Psoas muscle (tissue), 8 donors: ENCODE data around the gene MARCHF9. TPM values are rescaled to one million over a fixed set of nuclear protein-coding genes. Genes with fewer than 3 reads are reported as not detected.
A peak's percentile ranks its signal among the peaks of the same experiment; 100 is the strongest.
"Not testable (repeated sequence)": the region's sequence is repeated elsewhere in the genome, so short reads cannot be mapped to it uniquely, and the experiment has no call there.

Experiments used
- ATAC-seq, 4 donors: fragments of 200-7000 bp; cut with Tn5 transposase; one replicate each; pipeline ENCODE4 v1.9.1; 2020; ENCODE audit warnings: moderate library complexity in 3 of 4, mild to moderate bottlenecking in 2 of 4
- DNase-seq, 2 donors: peaks; one replicate each; pipeline ENCODE4 v3.0.0-alpha.2; 2020
- H3K27ac ChIP-seq: fragments of 200-600 bp; one replicate; pipeline ENCODE4 v1.8.0; 2022
- H3K27me3 ChIP-seq, 3 donors: fragments of 200-600 bp in 1 of 3; one replicate each; pipeline versions ENCODE4 v1.6.1 to v1.8.0; 2013 to 2022; ENCODE audit warnings: low read length in 2 of 3, mild to moderate bottlenecking in 2 of 3, moderate library complexity in 1 of 3; ENCODE audit not compliant: insufficient read depth in 3 of 3
- H3K36me3 ChIP-seq, 2 donors: fragments of 200-600 bp in 1 of 2; one replicate each; pipeline versions ENCODE4 v1.6.1 to v1.8.0; 2013 to 2022; ENCODE audit warnings: low read depth in 1 of 2, mild to moderate bottlenecking in 1 of 2, moderate library complexity in 1 of 2; ENCODE audit not compliant: insufficient read depth in 1 of 2
- H3K4me1 ChIP-seq: fragments of 200-600 bp; one replicate; pipeline ENCODE4 v1.8.0; 2022
- H3K4me3 ChIP-seq: fragments of 200-600 bp; one replicate; pipeline ENCODE4 v1.8.0; 2022; ENCODE audit warnings: mild to moderate bottlenecking
- H3K9me3 ChIP-seq: fragments of 200-600 bp; one replicate; pipeline ENCODE4 v1.8.0; 2022
- CTCF ChIP-seq: fragments of 200-600 bp; IDR thresholded peaks from one replicate; pipeline ENCODE4 v1.8.0; 2022; ENCODE audit warnings: antibody characterized with exemption
- WGBS, 3 donors: extraction: QIAGEN DNeasy Blood & Tissue Kit; methylation state at CpG; one replicate each; pipeline versions ENCODE4 v1.1.6 to v1.1.7; 2013; 5-methylcytosine and 5-hydroxymethylcytosine counted together
- intact Hi-C, 2 donors: fragments of 100-400 bp; cut with DNase I; formaldehyde crosslinking; loops; one replicate each; pipeline versions ENCODE4 v1.11.0 to v1.14.2; 2022
- polyA plus RNA-seq, 3 donors: library from polyadenylated mRNA; stranded (reverse); fragments of 200-250 nt; gene quantifications; one replicate each; pipeline ENCODE4 v1.2.3, GENCODE V29; 2013
- total RNA-seq, 4 donors: library from RNA; stranded (reverse); fragmentation: NEBNext Ultra II Directional in 2 of 4; extraction: Animal tissue kit (Norgen Biotek cat#: 25700) in 2 of 4; gene quantifications; one replicate each; pipeline versions ENCODE4 v1.2.1 to v1.2.4, GENCODE V29; 2021 to 2023
- donor health status: healthy with polysubstance abuse.
- donor health status: DM: no; HTN: no; CAD: no; lungs with moderate emphysema.
- donor health status: Bipolar disorder and iron deficiency.
- donor health status: healthy.
- donor health status: DM: yes; HTN: yes; CAD: no.
- donor health status: DM: no; HTN: no; CAD: no.
- donor health status: DM: no; HTN: no; CAD: no.
- donor health status: DM: yes; HTN: yes; CAD: no.

The MARCHF9 gene
- total and polyA plus RNA-seq, 7 donors, result 5.7 to 9.4 (median 8.3) TPM

DNA sequence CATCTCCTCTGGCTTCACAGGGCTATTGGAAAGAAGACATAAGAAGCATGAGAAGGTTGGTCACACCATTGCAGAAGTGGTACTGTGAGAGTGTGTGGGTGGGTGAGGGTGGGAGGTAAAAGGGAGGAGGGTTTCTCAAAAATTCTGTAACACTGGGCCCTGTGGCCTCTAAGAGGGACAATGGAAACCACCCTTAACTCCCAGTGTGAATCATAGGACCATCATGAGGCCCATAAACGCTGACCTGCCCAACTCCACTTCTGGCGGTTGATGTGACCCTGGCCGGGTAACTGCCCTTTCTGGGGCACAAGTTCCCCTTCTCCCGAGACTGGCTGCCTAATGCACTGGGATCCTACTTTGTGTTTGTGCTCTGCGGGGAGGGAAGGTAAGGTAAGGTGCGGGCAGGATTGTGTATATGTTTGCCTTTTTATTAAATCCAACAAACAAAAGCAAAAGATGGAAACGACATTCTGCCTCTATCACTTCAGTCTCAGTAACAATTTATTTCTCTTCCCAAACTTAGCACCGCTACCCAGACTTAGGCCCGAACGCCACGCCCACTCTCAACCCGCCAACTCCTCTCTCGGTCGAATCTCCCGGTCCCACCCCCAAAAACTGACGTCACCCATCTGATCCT, 16.5 kb downstream of the MARCHF9 start:
- peak; percentile 71 to 79 (median 74) for ATAC-seq
- H3K4me3 ChIP-seq, result peak overlapping the region; percentile 89
- H3K4me1 ChIP-seq, result peaks cover 11% of the 10 kb centered on the region
- H3K9me3 ChIP-seq, result no peaks in the 10 kb centered on the region
- intact Hi-C loops, result no loop called here
- peak; percentile 90 to 93 for DNase-seq
- H3K36me3 ChIP-seq, result peaks cover 7 to 45% of the 10 kb centered on the region in 2 donors
- TF ChIP-seq CTCF, result no peak
- H3K27ac ChIP-seq, result peak overlapping the region; percentile 92
- H3K27me3 ChIP-seq, result peaks cover 0 to 6% (median 5%) of the 10 kb centered on the region in 3 donors
- 1 to 3% (median 2%) methylated on average over 16 of the region's 16 CpGs for WGBS, 3 donors

- peak; percentile 95 to 97 for DNase-seq
- Histone ChIP-seq H3K9me3 (no peaks in the 10 kb centered on the region), H3K27ac (peak within 1 kb of the TSS; percentile 92), H3K4me1 (peaks cover 6% of the 10 kb centered on the region), H3K36me3 (peaks cover 7 to 45% of the 10 kb centered on the region in 2 donors), H3K4me3 (peak within 1 kb of the TSS; percentile 89), H3K27me3 (peaks cover 0 to 1% (median 0%) of the 10 kb centered on the region in 3 donors)
- no peak for TF ChIP-seq CTCF
- peak; percentile 96 to 97 (median 96) for ATAC-seq
- intact Hi-C loops, result no loop called here
- 0% methylated on average over 28 of the region's 28 CpGs for WGBS, 3 donors
Observed at GRCh38 chr12:57771873-57772428, 17.0 kb downstream of the MARCHF9 start, which contains the start of gene METTL1. Gene METTL1 (minus strand): TSS chr12:57772105. CDS start chr12:57772083, 22 bp downstream.

DNA sequence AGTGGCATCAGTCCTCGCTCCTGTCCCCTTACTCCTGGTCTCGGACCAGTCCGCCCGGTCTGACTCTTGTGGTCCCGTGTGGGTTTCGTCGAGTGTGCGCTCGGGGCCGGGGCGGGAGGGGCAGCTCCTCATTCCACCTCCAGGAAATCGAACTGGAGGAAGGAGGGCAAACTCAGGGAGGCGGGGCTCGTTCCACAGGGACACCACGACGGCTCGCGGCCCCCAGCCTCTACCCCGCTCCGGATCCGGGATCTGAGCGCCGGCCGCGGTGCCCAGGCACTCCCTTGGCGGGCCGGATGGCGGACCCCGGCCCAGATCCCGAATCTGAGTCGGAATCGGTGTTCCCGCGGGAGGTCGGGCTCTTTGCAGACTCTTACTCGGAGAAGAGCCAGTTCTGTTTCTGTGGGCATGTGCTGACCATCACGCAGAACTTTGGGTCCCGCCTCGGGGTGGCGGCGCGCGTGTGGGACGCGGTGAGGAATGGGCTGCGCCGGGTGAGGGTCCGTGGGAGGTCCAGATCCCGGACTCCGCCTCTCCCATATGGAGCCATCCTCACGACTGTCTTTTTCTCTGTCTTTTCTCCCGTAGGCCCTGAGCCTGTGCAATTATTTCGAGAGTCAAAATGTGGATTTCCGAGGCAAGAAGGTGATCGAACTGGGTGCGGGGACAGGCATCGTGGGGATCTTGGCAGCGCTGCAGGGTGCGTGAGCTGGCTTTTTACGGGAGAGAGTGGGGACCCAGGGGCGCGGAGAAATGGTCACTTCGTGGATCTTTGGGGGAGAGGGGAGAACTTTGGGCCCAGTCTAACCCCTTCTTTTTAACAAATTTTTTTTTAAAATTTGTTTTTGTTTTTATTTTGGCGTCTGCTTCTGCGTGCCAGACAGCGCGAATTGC, 17.8 kb downstream of the MARCHF9 start, which contains the start of gene EEF1AKMT3:
Gene EEF1AKMT3 (plus strand): TSS at position 186 of the 894 bp plus-strand sequence. CDS start 111 bp downstream, at position 297.
- DNase-seq, result peak; percentile 67 to 73
- TF ChIP-seq CTCF, result no peak
- intact Hi-C loops, result no loop called here
- Histone ChIP-seq H3K27ac (peak within 1 kb of the TSS; percentile 92), H3K27me3 (no peaks in the 10 kb centered on the region), H3K4me1 (peaks cover 6% of the 10 kb centered on the region), H3K4me3 (peak within 1 kb of the TSS; percentile 89), H3K9me3 (no peaks in the 10 kb centered on the region), H3K36me3 (peaks cover 7 to 44% of the 10 kb centered on the region in 2 donors)
- peak; percentile 48 to 72 (median 57) for ATAC-seq
- WGBS, 3 donors, result 1 to 2% (median 2%) methylated on average over 67 of the region's 67 CpGs

- H3K27ac ChIP-seq, intact Hi-C loops, H3K4me1 ChIP-seq, H3K4me3 ChIP-seq, H3K27me3 ChIP-seq, ATAC-seq, H3K9me3 ChIP-seq, DNase-seq: not testable (repeated sequence)
- WGBS, 3 donors, result 89 to 91% (median 91%) methylated on average over 11 of the region's 11 CpGs
- H3K36me3 ChIP-seq, result peaks cover 4 to 25% of the 10 kb centered on the region in 2 donors
Observed at GRCh38 chr12:57774634-57775033, 19.7 kb downstream of the MARCHF9 start.

DNA sequence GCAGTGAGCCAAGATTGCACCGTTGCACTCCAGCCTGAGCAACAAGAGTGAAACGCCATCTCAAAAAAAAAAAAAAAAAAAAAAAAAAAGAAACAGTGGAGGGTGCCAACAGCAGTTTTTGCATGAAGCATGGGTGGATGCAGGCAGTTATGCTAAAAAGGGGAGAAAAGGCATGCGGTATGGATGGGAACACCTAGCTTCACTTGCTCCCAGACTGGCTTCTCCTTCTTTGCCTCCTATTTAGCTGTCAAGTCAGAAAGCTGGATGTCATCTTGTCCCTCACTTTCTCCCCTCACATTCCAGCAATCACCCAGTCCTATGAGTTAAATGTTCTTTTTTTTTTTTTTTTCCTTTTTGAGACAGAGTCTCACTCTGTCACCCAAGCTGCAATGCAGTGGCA, 20.1 kb downstream of the MARCHF9 start:
- Histone ChIP-seq H3K36me3 (peaks cover 0 to 23% of the 10 kb centered on the region in 2 donors), H3K27me3 (no peaks in the 10 kb centered on the region), H3K4me1 (peaks cover 6% of the 10 kb centered on the region), H3K9me3 (no peaks in the 10 kb centered on the region), H3K4me3 (no peak overlapping the region), H3K27ac (no peak overlapping the region)
- no peak for DNase-seq
- 69 to 87% (median 79%) methylated on average over 3 of the region's 3 CpGs for WGBS, 3 donors
- TF ChIP-seq CTCF, result no peak
- ATAC-seq, result no peak
- intact Hi-C loops, result no loop called here
